HepG2 (cell line): ENCODE results near the gene PGLYRP4. TPM values are rescaled to one million over a fixed set of nuclear protein-coding genes. Genes with fewer than 3 reads are reported as not detected.

Source experiments
- ATAC-seq: fragments of 200-7000 bp; cut with Tn5 transposase; 3 replicates; pipeline ENCODE4 v1.9.1; 2020; ENCODE audit warnings: mild to moderate bottlenecking, moderate library complexity
- BruUV-seq: library from RNA; stranded (reverse); fragments of 400-500 nt; replicated peaks from 2 replicates; lab custom pipeline; 2021; lab: Mats Ljungman, UMichigan
- CTCF ChIA-PET: fragments of 300-600 bp; formaldehyde crosslinking; extraction: SDS; loops from one replicate; lab custom pipeline; 2021; ENCODE audit warnings: low total read pairs, inconsistent platforms, low intra/inter-chr PET ratio; lab: Yijun Ruan, JAX
- POLR2A ChIA-PET: fragments of 350-600 bp; sonication (Branson Sonifier 250); formaldehyde crosslinking; loops from one replicate; lab custom pipeline; 2020; ENCODE audit warnings: antibody characterized with exemption, inconsistent platforms; lab: Yijun Ruan, JAX
- DNase-seq: peaks from one replicate; pipeline ENCODE4 v3.0.0-alpha.2; 2015; ENCODE audit warnings: low spot score
- FAIRE-seq: peaks from 3 replicates; lab custom pipeline; 2011; peaks lifted over from hg19 to GRCh38; lab: Jason Lieb, UNC
- H2AFZ ChIP-seq: one replicate; pipeline ENCODE4 v1.6.1; 2011; ENCODE audit warnings: low read length, inconsistent platforms
- H3K27ac ChIP-seq: fragments of 300-600 bp; 3 replicates; pipeline ENCODE4 v1.8.0; 2011; ENCODE audit warnings: mixed run types, mild to moderate bottlenecking, mixed read lengths, low read length, inconsistent platforms; ENCODE audit not compliant: insufficient read depth; ENCODE audit errors: extremely low read length
- H3K27me3 ChIP-seq, 2 experiments: fragments of 200-600 bp in 1 of 2; 2 replicates in 1 of 2; 3 replicates in 1 of 2; pipeline versions ENCODE4 v1.6.0 to v1.8.0; 2011; ENCODE audit warnings: low read length in 2 of 2, mild to moderate bottlenecking in 2 of 2, moderate library complexity in 2 of 2, inconsistent platforms in 1 of 2; ENCODE audit not compliant: insufficient read depth in 2 of 2, control insufficient read depth in 1 of 2
- H3K36me3 ChIP-seq, 2 experiments: fragments of 200-600 bp in 1 of 2; replicated peaks in 1 of 2; 2 replicates in 1 of 2; 3 replicates in 1 of 2; pipeline versions ENCODE4 v1.5.1 to v1.8.0; 2011; ENCODE audit warnings: low read length in 2 of 2, inconsistent platforms in 1 of 2; ENCODE audit not compliant: insufficient read depth in 2 of 2, control insufficient read depth in 1 of 2
- H3K4me1 ChIP-seq: 2 replicates; pipeline ENCODE4 v1.5.1; 2012; ENCODE audit warnings: low read length, inconsistent platforms; ENCODE audit not compliant: insufficient read depth
- H3K4me2 ChIP-seq: 2 replicates; pipeline ENCODE4 v1.6.0; 2011; ENCODE audit warnings: low read depth, low read length, inconsistent platforms
- H3K4me3 ChIP-seq, 3 experiments: fragments of 200-600 bp in 1 of 3; sonication (generic), shearing (Covaris generic) in 1 of 3; replicated peaks in 1 of 3; 2 replicates each; pipeline ENCODE4 v1.5.1; 2011 to 2016; ENCODE audit warnings: low read length in 3 of 3, inconsistent platforms in 2 of 3, low read depth in 2 of 3, mild to moderate bottlenecking in 2 of 3, control low read depth in 1 of 3, mixed read lengths in 1 of 3; ENCODE audit not compliant: insufficient read depth in 1 of 3
- H3K79me2 ChIP-seq: one replicate; pipeline ENCODE4 v1.6.1; 2011; ENCODE audit warnings: low read length, inconsistent platforms; ENCODE audit not compliant: insufficient read depth
- H3K9ac ChIP-seq: 2 replicates; pipeline ENCODE4 v1.6.0; 2011; ENCODE audit warnings: mild to moderate bottlenecking, low read depth, low read length, inconsistent platforms; ENCODE audit not compliant: insufficient read depth
- H3K9me3 ChIP-seq: 2 replicates; pipeline ENCODE4 v1.5.1; 2012; ENCODE audit warnings: mild to moderate bottlenecking, low read length
- H4K20me1 ChIP-seq: 2 replicates; pipeline ENCODE4 v1.6.0; 2011; ENCODE audit warnings: inconsistent platforms, mild to moderate bottlenecking, low read length, moderate library complexity; ENCODE audit not compliant: insufficient read depth
- CREBL2 ChIP-seq: sonication (generic); formaldehyde crosslinking; IDR thresholded peaks from 2 replicates; pipeline ENCODE4 v1.8.1; 2023; ENCODE audit warnings: missing genetic modification reagents, mild to moderate bottlenecking, borderline replicate concordance
- ESRRA ChIP-seq: sonication (generic); formaldehyde crosslinking; IDR thresholded peaks from 2 replicates; pipeline ENCODE4 v1.5.1; 2020; ENCODE audit warnings: mild to moderate bottlenecking, low read depth, missing genetic modification reagents
- FOSL2 ChIP-seq: sonication (generic); formaldehyde crosslinking; IDR thresholded peaks from 2 replicates; pipeline ENCODE4 v1.4.0; 2020; ENCODE audit warnings: missing genetic modification reagents
- IKZF4 ChIP-seq: sonication (generic); formaldehyde crosslinking; IDR thresholded peaks from 2 replicates; pipeline ENCODE4 v1.5.1; 2020; ENCODE audit warnings: borderline replicate concordance, mild to moderate bottlenecking, low read depth, missing genetic modification reagents; ENCODE audit errors: not compliant biosample characterization
- NR2F1 ChIP-seq, 2 experiments: fragments of 450-650 bp in 1 of 2; formaldehyde crosslinking in 1 of 2; IDR thresholded peaks; 2 replicates each; pipeline versions ENCODE4 v1.5.0 to v1.6.1; 2016 to 2020; ENCODE audit warnings: mild to moderate bottlenecking in 1 of 2, missing compliant biosample characterization in 1 of 2, missing genetic modification reagents in 1 of 2, moderate library complexity in 1 of 2
- RBM22 ChIP-seq: fragments of 200-400 bp; formaldehyde crosslinking; optimal IDR thresholded peaks from 2 replicates; pipeline ENCODE3; 2017; ENCODE audit warnings: mild to moderate bottlenecking, low read length, moderate library complexity
- RFX5 ChIP-seq: IDR thresholded peaks from 2 replicates; pipeline ENCODE4 v1.6.1; 2011; ENCODE audit warnings: low read depth, low read length, improper control_type of control experiment
- RXRB ChIP-seq: IDR thresholded peaks from 2 replicates; pipeline ENCODE4 v1.6.1; 2016; ENCODE audit warnings: borderline replicate concordance, missing genetic modification reagents, missing compliant biosample characterization
- TCF7 ChIP-seq: sonication (generic); IDR thresholded peaks from 2 replicates; pipeline ENCODE4 v1.6.1; 2016; ENCODE audit warnings: antibody characterized with exemption, low read depth
- ZNF138 ChIP-seq: sonication (generic); formaldehyde crosslinking; IDR thresholded peaks from 2 replicates; pipeline ENCODE4 v1.5.0; 2020; ENCODE audit warnings: mild to moderate bottlenecking, low read depth, missing genetic modification reagents
- ZNF264 ChIP-seq: sonication (generic); formaldehyde crosslinking; IDR thresholded peaks from 2 replicates; pipeline ENCODE4 v1.4.0; 2020; ENCODE audit warnings: missing genetic modification reagents
- ZNF333 ChIP-seq: sonication (generic); formaldehyde crosslinking; IDR thresholded peaks from 2 replicates; pipeline ENCODE4 v1.4.0; 2020; ENCODE audit warnings: mild to moderate bottlenecking, missing genetic modification reagents, borderline replicate concordance
- ZNF337 ChIP-seq: sonication (generic); formaldehyde crosslinking; IDR thresholded peaks from 2 replicates; pipeline ENCODE4 v1.5.1; 2020; ENCODE audit warnings: missing genetic modification reagents, low read depth, mild to moderate bottlenecking, borderline replicate concordance
- ZNF883 ChIP-seq: sonication (generic); formaldehyde crosslinking; IDR thresholded peaks from 2 replicates; pipeline ENCODE4 v1.5.1; 2020; ENCODE audit warnings: mild to moderate bottlenecking, missing genetic modification reagents; ENCODE audit errors: not compliant biosample characterization
- WGBS: methylation state at CpG from one replicate; pipeline ENCODE4 v1.1.6; 2017; ENCODE audit warnings: low lambda C conversion rate; 5-methylcytosine and 5-hydroxymethylcytosine counted together
- in situ Hi-C: cut with HindIII; loops from 2 replicates; pipeline ENCODE4 v1.10.0; 2017; ENCODE audit warnings: low pct_unique_long_range_greater_than_20kb; ENCODE audit not compliant: extremely low pct_ligation_motif_present
- intact Hi-C: fragments of 100-400 bp; cut with micrococcal nuclease; formaldehyde crosslinking; loops from one replicate; pipeline ENCODE4 v1.10.0; 2022; ENCODE audit not compliant: unreplicated experiment
- polyA plus RNA-seq, 8 experiments: library from polyadenylated mRNA; depleted of rRNA in 3 of 8; stranded (reverse) in 7 of 8; unstranded in 1 of 8; fragments of >200 nt; fragmentation: Illumina TruSeq in 4 of 8; extraction: Trizol in 4 of 8; gene quantifications; 2 replicates each; pipeline versions ENCODE4 v1.2.1 to v1.2.3, GENCODE V29; 2011 to 2016; ENCODE audit warnings: low read depth in 4 of 8, missing spikeins in 1 of 8, mixed read lengths in 1 of 8; ENCODE audit not compliant: insufficient read depth in 1 of 8
- total RNA-seq, 5 experiments: library from RNA; depleted of rRNA; stranded (reverse); fragments of >200 nt; fragmentation: Illumina TruSeq; extraction: Trizol; gene quantifications; 2 replicates each; pipeline ENCODE4 v1.2.3, GENCODE V29; 2016; ENCODE audit warnings: low read depth in 1 of 5
- TF ChIP-seq, protein P1 (sequence below): sonication (generic); formaldehyde crosslinking; IDR thresholded peaks from 2 replicates; pipeline ENCODE4 v1.4.0; 2020; ENCODE audit warnings: missing genetic modification reagents, mild to moderate bottlenecking, borderline replicate concordance
- TF ChIP-seq, protein P2 (sequence below): sonication (generic); formaldehyde crosslinking; IDR thresholded peaks from 2 replicates; pipeline ENCODE4 v1.9.0; 2021; ENCODE audit warnings: mild to moderate bottlenecking, missing genetic modification reagents

Gene PGLYRP4
- total and polyA plus RNA-seq, 2 of the 13 experiments (the other 11 are each of a cell fraction or from before 2014, with no cell fraction given) = not detected

DNA sequence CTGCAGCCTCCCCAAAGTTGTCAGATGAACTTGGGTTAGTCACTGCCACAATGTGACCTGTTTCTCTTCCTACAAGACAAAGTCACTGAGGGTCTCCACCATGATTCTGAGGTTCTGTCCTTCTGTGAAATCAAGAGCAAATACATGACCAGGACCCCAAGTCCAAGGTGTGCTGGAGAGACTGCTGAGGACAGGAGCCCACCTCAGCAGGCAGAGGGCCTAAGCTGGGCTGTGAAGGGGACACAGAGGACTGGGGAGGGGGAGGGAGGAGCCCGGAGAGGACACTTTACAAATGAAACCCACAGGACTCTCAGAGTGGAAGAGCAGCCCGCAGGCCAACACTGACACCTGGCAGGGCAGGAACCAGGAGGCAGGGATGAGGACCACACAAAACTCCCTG is 39.2 kb downstream of the PGLYRP4 start:
- no peak for FAIRE-seq
- H3K4me1 ChIP-seq = no peaks in the 10 kb centered on the region
- no peak overlapping the region for H2AFZ ChIP-seq
- no peak overlapping the region for H3K4me2 ChIP-seq
- no peaks in the 10 kb centered on the region for H3K36me3 ChIP-seq
- POLR2A ChIA-PET = no interaction called here
- ATAC-seq = no peak
- H3K9ac ChIP-seq = no peak overlapping the region
- no peaks in the 10 kb centered on the region for H3K79me2 ChIP-seq
- peaks cover 2 to 11% of the 10 kb centered on the region in 2 experiments; a peak in 4 of 5 replicates for H3K27me3 ChIP-seq
- no peak overlapping the region for H3K27ac ChIP-seq
- H3K9me3 ChIP-seq = no peaks in the 10 kb centered on the region
- H4K20me1 ChIP-seq = no peaks in the 10 kb centered on the region
- H3K4me3 ChIP-seq = no peak overlapping the region
- no TSS peak for BruUV-seq
- no peak for DNase-seq
- no CpG with 5 or more reads among the region's 2 CpGs for WGBS
- in situ Hi-C loops = no loop called here
- intact Hi-C loops = no loop called here
- CTCF ChIA-PET = no interaction called here
- TF ChIP-seq, protein P1, sequence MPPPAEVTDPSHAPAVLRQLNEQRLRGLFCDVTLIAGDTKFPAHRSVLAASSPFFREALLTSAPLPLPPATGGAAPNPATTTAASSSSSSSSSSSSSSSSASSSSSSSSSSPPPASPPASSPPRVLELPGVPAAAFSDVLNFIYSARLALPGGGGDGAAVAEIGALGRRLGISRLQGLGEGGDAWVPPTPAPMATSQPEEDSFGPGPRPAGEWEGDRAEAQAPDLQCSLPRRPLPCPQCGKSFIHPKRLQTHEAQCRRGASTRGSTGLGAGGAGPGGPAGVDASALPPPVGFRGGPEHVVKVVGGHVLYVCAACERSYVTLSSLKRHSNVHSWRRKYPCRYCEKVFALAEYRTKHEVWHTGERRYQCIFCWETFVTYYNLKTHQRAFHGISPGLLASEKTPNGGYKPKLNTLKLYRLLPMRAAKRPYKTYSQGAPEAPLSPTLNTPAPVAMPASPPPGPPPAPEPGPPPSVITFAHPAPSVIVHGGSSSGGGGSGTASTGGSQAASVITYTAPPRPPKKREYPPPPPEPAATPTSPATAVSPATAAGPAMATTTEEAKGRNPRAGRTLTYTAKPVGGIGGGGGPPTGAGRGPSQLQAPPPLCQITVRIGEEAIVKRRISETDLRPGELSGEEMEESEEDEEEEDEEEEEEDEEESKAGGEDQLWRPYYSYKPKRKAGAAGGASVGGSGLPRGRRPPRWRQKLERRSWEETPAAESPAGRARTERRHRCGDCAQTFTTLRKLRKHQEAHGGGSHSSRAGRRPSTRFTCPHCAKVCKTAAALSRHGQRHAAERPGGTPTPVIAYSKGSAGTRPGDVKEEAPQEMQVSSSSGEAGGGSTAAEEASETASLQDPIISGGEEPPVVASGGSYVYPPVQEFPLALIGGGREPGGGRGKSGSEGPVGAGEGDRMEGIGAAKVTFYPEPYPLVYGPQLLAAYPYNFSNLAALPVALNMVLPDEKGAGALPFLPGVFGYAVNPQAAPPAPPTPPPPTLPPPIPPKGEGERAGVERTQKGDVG = no peak
- TF ChIP-seq ESRRA (CRISPR knock-in tag) (no peak), IKZF4 (no peak), ZNF264 (CRISPR knock-in tag) (no peak), RBM22 (no peak), RFX5 (no peak), ZNF883 (no peak), TCF7 (no peak), ZNF138 (no peak), RXRB (no peak), NR2F1 (CRISPR knock-in tag; IDR thresholded peaks at IDR 0.05) (no peak), FOSL2 (CRISPR knock-in tag) (no peak), ZNF333 (CRISPR knock-in tag) (no peak), ZNF337 (CRISPR knock-in tag) (no peak), CREBL2 (no peak)
- TF ChIP-seq, protein P2, sequence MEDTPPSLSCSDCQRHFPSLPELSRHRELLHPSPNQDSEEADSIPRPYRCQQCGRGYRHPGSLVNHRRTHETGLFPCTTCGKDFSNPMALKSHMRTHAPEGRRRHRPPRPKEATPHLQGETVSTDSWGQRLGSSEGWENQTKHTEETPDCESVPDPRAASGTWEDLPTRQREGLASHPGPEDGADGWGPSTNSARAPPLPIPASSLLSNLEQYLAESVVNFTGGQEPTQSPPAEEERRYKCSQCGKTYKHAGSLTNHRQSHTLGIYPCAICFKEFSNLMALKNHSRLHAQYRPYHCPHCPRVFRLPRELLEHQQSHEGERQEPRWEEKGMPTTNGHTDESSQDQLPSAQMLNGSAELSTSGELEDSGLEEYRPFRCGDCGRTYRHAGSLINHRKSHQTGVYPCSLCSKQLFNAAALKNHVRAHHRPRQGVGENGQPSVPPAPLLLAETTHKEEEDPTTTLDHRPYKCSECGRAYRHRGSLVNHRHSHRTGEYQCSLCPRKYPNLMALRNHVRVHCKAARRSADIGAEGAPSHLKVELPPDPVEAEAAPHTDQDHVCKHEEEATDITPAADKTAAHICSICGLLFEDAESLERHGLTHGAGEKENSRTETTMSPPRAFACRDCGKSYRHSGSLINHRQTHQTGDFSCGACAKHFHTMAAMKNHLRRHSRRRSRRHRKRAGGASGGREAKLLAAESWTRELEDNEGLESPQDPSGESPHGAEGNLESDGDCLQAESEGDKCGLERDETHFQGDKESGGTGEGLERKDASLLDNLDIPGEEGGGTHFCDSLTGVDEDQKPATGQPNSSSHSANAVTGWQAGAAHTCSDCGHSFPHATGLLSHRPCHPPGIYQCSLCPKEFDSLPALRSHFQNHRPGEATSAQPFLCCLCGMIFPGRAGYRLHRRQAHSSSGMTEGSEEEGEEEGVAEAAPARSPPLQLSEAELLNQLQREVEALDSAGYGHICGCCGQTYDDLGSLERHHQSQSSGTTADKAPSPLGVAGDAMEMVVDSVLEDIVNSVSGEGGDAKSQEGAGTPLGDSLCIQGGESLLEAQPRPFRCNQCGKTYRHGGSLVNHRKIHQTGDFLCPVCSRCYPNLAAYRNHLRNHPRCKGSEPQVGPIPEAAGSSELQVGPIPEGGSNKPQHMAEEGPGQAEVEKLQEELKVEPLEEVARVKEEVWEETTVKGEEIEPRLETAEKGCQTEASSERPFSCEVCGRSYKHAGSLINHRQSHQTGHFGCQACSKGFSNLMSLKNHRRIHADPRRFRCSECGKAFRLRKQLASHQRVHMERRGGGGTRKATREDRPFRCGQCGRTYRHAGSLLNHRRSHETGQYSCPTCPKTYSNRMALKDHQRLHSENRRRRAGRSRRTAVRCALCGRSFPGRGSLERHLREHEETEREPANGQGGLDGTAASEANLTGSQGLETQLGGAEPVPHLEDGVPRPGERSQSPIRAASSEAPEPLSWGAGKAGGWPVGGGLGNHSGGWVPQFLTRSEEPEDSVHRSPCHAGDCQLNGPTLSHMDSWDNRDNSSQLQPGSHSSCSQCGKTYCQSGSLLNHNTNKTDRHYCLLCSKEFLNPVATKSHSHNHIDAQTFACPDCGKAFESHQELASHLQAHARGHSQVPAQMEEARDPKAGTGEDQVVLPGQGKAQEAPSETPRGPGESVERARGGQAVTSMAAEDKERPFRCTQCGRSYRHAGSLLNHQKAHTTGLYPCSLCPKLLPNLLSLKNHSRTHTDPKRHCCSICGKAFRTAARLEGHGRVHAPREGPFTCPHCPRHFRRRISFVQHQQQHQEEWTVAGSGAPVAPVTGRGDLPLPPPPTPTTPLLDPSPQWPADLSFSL = no peak
